Activated T-cell treated with anti-CD3 and anti-CD28 coated beads, Interleukin-2, amount 50 U/mL, for 24 hours (primary cell): ENCODE data around the gene SERPINB10.

Experiments
- DNase-seq: peaks from one replicate; pipeline ENCODE4 v3.0.0-alpha.2; 2020
- H3K27ac Mint-ChIP-seq: 2 replicates; pipeline ENCODE4 v1.8.0; 2020; ENCODE audit warnings: mild to moderate bottlenecking, mixed read lengths
- H3K27me3 Mint-ChIP-seq: 2 replicates; pipeline ENCODE4 v1.8.0; 2020; ENCODE audit warnings: mixed read lengths
- H3K36me3 Mint-ChIP-seq: 2 replicates; pipeline ENCODE4 v1.8.0; 2020; ENCODE audit warnings: low read depth, mixed read lengths
- H3K4me1 Mint-ChIP-seq: 2 replicates; pipeline ENCODE4 v1.8.0; 2020; ENCODE audit warnings: low read depth, mixed read lengths
- H3K4me3 Mint-ChIP-seq: 2 replicates; pipeline ENCODE4 v1.8.0; 2020; ENCODE audit warnings: mild to moderate bottlenecking, moderate library complexity, mixed read lengths
- H3K9me3 Mint-ChIP-seq: 2 replicates; pipeline ENCODE4 v1.8.0; 2020; ENCODE audit warnings: mixed read lengths

Gene SERPINB10

GRCh38 chr18:63882333-63883141, 25.2 kb upstream of the SERPINB10 start:
- Mint-ChIP-seq H3K4me3 (no peak overlapping the region), H3K27ac (no peak overlapping the region), H3K4me1 (peaks cover 26% of the 10 kb centered on the region), H3K36me3 (no peaks in the 10 kb centered on the region), H3K9me3 (no peaks in the 10 kb centered on the region), H3K27me3 (peaks cover 23% of the 10 kb centered on the region)
- DNase-seq: no peak

DNA sequence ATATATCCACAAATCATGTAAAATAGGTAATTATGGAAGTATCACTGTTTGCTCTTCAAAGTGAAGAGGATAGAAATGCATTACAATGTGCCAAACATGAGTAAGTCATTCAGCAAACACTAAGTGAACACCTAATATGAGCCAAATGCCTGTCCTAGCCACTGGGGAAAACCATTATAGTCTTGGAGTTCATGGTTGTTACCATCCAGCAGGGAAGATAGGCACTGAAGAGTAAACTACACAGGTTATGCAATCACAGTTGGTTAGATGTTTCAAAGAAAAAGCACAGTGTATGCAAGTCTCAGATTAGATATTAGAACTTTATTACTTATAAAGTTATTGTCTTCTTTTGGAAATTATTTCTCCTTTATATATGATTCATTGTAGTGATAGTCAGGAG, 24.1 kb upstream of the SERPINB10 start:
- Mint-ChIP-seq H3K27me3 (peaks cover 24% of the 10 kb centered on the region), H3K27ac (no peak overlapping the region), H3K36me3 (no peaks in the 10 kb centered on the region), H3K9me3 (no peaks in the 10 kb centered on the region), H3K4me3 (no peak overlapping the region), H3K4me1 (peaks cover 27% of the 10 kb centered on the region)
- no peak for DNase-seq

GRCh38 chr18:63887424-63887823, 20.3 kb upstream of the SERPINB10 start, which contains the start of gene SERPINB2:
SERPINB2 (plus strand) TSS chr18:63887705; CDS start chr18:63891445, 3,740 bp downstream.
- H3K4me1 Mint-ChIP-seq: peaks cover 8% of the 10 kb centered on the region
- no peaks in the 10 kb centered on the region for H3K9me3 Mint-ChIP-seq
- H3K36me3 Mint-ChIP-seq: no peaks in the 10 kb centered on the region
- peaks cover 29% of the 10 kb centered on the region for H3K27me3 Mint-ChIP-seq
- H3K4me3 Mint-ChIP-seq: no peak within 1 kb of the TSS
- no peak within 1 kb of the TSS for H3K27ac Mint-ChIP-seq
- no peak for DNase-seq

GRCh38 chr18:63888470-63889190, 19.1 kb upstream of the SERPINB10 start:
- Mint-ChIP-seq H3K4me3 (no peak overlapping the region), H3K9me3 (no peaks in the 10 kb centered on the region), H3K4me1 (peaks cover 6% of the 10 kb centered on the region), H3K27me3 (peaks cover 29% of the 10 kb centered on the region), H3K27ac (no peak overlapping the region), H3K36me3 (no peaks in the 10 kb centered on the region)
- no peak for DNase-seq

- no peaks in the 10 kb centered on the region for H3K9me3 Mint-ChIP-seq
- no peaks in the 10 kb centered on the region for H3K36me3 Mint-ChIP-seq
- H3K27ac Mint-ChIP-seq: no peak overlapping the region
- H3K4me1 Mint-ChIP-seq: peaks cover 6% of the 10 kb centered on the region
- no peak for DNase-seq
- peaks cover 32% of the 10 kb centered on the region for H3K27me3 Mint-ChIP-seq
- no peak overlapping the region for H3K4me3 Mint-ChIP-seq
These were observed 18.1 kb upstream of the SERPINB10 start for GRCh38 chr18:63889626-63890025.

- H3K27me3 Mint-ChIP-seq: peaks cover 31% of the 10 kb centered on the region
- no peaks in the 10 kb centered on the region for H3K36me3 Mint-ChIP-seq
- no peaks in the 10 kb centered on the region for H3K9me3 Mint-ChIP-seq
- no peak overlapping the region for H3K4me3 Mint-ChIP-seq
- no peak for DNase-seq
- no peak overlapping the region for H3K27ac Mint-ChIP-seq
- H3K4me1 Mint-ChIP-seq: peaks cover 6% of the 10 kb centered on the region
These were observed 17.4 kb upstream of the SERPINB10 start for GRCh38 chr18:63890237-63890949.

DNA sequence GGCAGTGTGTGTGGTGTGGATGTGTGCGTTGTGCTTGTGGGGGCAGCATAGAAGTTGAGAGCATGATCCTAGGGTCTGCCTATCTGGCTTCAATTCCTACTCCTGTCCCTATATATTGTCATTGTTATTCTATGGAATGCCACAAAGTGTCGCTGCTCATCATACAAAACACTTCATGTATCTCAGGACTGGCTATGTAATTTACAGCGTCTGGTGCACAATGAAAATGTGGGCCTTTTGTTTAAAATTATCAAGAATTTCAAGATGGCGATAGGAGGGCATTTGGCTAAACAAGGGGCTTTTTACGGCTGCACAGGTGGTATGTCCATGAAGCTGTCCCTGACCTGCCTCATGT, 16.8 kb upstream of the SERPINB10 start:
- Mint-ChIP-seq H3K36me3 (no peaks in the 10 kb centered on the region), H3K4me3 (no peak overlapping the region), H3K27me3 (peaks cover 30% of the 10 kb centered on the region), H3K9me3 (no peaks in the 10 kb centered on the region), H3K27ac (no peak overlapping the region), H3K4me1 (peaks cover 6% of the 10 kb centered on the region)
- no peak for DNase-seq

- peaks cover 22% of the 10 kb centered on the region for H3K27me3 Mint-ChIP-seq
- H3K27ac Mint-ChIP-seq: no peak overlapping the region
- no peaks in the 10 kb centered on the region for H3K36me3 Mint-ChIP-seq
- no peak overlapping the region for H3K4me3 Mint-ChIP-seq
- DNase-seq: no peak
- no peaks in the 10 kb centered on the region for H3K9me3 Mint-ChIP-seq
- peaks cover 1% of the 10 kb centered on the region for H3K4me1 Mint-ChIP-seq
These were observed 15.2 kb upstream of the SERPINB10 start for GRCh38 chr18:63892566-63892965.

- Mint-ChIP-seq H3K27me3 (peaks cover 23% of the 10 kb centered on the region), H3K27ac (no peak overlapping the region), H3K36me3 (no peaks in the 10 kb centered on the region), H3K4me3 (no peak overlapping the region), H3K9me3 (no peaks in the 10 kb centered on the region), H3K4me1 (no peaks in the 10 kb centered on the region)
- DNase-seq: no peak
These were observed 13.5 kb upstream of the SERPINB10 start for GRCh38 chr18:63894106-63894772.

DNA sequence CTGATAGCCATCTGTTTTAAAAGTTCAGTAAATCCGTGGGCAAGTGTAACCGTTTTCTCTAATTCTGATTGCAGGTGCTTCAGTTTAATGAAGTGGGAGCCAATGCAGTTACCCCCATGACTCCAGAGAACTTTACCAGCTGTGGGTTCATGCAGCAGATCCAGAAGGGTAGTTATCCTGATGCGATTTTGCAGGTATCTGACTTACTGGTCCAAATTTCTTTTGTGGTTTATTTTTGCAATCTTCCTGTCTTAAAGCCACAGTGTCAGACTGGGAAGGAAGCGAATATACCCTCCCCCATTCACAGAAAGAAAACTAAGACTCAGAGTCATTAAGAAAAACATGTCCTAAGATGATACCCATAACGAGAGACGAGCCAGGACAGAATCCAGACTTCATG, 12.6 kb upstream of the SERPINB10 start:
- H3K9me3 Mint-ChIP-seq: no peaks in the 10 kb centered on the region
- H3K4me1 Mint-ChIP-seq: no peaks in the 10 kb centered on the region
- no peaks in the 10 kb centered on the region for H3K36me3 Mint-ChIP-seq
- H3K27me3 Mint-ChIP-seq: peaks cover 21% of the 10 kb centered on the region
- H3K4me3 Mint-ChIP-seq: no peak overlapping the region
- no peak overlapping the region for H3K27ac Mint-ChIP-seq
- no peak for DNase-seq

GRCh38 chr18:63897072-63897471, 10.7 kb upstream of the SERPINB10 start:
- Mint-ChIP-seq H3K4me3 (no peak overlapping the region), H3K9me3 (no peaks in the 10 kb centered on the region), H3K27ac (no peak overlapping the region), H3K4me1 (no peaks in the 10 kb centered on the region), H3K36me3 (no peaks in the 10 kb centered on the region), H3K27me3 (peaks cover 21% of the 10 kb centered on the region)
- no peak for DNase-seq

GRCh38 chr18:63899206-63899605, 8.6 kb upstream of the SERPINB10 start:
- H3K27ac Mint-ChIP-seq: no peak overlapping the region
- H3K36me3 Mint-ChIP-seq: no peaks in the 10 kb centered on the region
- H3K27me3 Mint-ChIP-seq: peaks cover 21% of the 10 kb centered on the region
- H3K4me1 Mint-ChIP-seq: no peaks in the 10 kb centered on the region
- H3K4me3 Mint-ChIP-seq: no peak overlapping the region
- DNase-seq: no peak
- H3K9me3 Mint-ChIP-seq: no peaks in the 10 kb centered on the region

DNA sequence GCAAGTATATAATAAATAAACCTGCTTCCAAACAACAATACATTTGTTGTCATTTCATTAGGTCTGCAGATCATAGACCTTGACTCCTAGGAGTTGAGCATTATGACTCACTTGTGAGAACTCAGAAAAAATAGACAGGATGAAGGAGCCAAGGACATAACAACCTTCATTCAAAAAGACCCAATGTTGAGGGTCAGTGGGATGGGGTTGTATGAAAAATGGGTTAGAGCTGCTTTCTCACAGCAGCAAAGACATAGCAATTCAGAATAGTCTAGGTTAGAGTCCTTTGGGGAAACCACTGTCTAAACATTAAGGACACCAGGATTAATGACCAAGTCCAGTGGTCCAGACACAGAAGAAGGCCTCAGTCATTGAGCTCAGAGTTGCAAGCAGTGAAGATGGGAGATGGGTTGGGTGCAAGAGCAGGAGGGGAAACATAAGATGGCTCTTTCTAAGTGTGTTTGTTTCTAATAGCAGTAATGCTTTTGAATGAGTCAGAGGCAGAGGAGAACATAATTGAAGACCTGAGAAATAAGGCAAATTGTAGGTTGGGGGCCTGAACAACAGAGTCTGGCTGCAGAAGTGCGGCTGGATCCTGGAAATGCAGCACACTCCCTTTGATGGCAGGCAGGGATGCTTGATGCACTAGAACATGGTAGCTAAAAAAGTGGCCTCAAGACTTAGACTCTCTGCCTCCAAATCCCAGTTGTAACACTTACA, 3.7 kb upstream of the SERPINB10 start:
- no peak overlapping the region for H3K4me3 Mint-ChIP-seq
- H3K27ac Mint-ChIP-seq: no peak overlapping the region
- H3K4me1 Mint-ChIP-seq: peaks cover 3% of the 10 kb centered on the region
- DNase-seq: no peak
- no peaks in the 10 kb centered on the region for H3K36me3 Mint-ChIP-seq
- peaks cover 27% of the 10 kb centered on the region for H3K27me3 Mint-ChIP-seq
- H3K9me3 Mint-ChIP-seq: no peaks in the 10 kb centered on the region

DNA sequence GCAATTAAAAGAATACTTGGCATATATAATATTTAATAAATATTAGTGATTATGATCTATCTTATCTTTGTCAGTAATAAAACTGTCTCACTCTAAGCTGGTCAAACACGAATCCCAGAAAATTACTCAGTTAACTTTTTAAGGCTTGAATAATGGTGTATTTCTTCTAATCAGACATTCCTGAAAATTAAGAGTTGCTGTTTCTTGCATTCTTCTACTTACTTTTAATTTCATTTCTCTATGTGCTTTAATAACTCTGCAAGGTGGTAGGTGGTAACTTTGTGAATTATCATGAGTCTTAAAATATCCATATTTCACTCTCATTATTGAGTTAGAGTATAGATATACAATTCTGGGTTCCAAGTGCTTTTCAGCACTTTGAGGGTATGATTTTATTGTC, 3.1 kb upstream of the SERPINB10 start:
- H3K4me3 Mint-ChIP-seq: no peak overlapping the region
- no peak overlapping the region for H3K27ac Mint-ChIP-seq
- no peaks in the 10 kb centered on the region for H3K36me3 Mint-ChIP-seq
- H3K9me3 Mint-ChIP-seq: no peaks in the 10 kb centered on the region
- DNase-seq: no peak
- H3K4me1 Mint-ChIP-seq: peaks cover 4% of the 10 kb centered on the region
- H3K27me3 Mint-ChIP-seq: peaks cover 27% of the 10 kb centered on the region
